Mesenchymal stem cell (in vitro differentiated cells and primary cell): Measurements from ENCODE around the gene GARIN5B.

Source experiments
- DNase-seq: peaks from one replicate; pipeline ENCODE4 v3.0.0-alpha.2; 2013
- H2AFZ ChIP-seq: one replicate; pipeline ENCODE4 v1.6.1; 2013; ENCODE audit warnings: low read depth, mild to moderate bottlenecking, control low read depth, inconsistent platforms, low read length, moderate library complexity
- H2AK5ac ChIP-seq: 2 replicates; pipeline ENCODE4 v1.6.1; 2013; ENCODE audit warnings: low read length, moderate library complexity, mild to moderate bottlenecking, inconsistent platforms; ENCODE audit not compliant: severe bottlenecking
- H2BK120ac ChIP-seq: one replicate; pipeline ENCODE4 v1.6.1; 2013; ENCODE audit warnings: low read depth, mild to moderate bottlenecking, inconsistent platforms, low read length, moderate library complexity
- H2BK12ac ChIP-seq, 2 experiments: one replicate each; pipeline ENCODE4 v1.6.1; 2013; ENCODE audit warnings: inconsistent platforms in 2 of 2, low read length in 2 of 2, mild to moderate bottlenecking in 2 of 2, moderate library complexity in 2 of 2, control low read depth in 1 of 2
- H2BK15ac ChIP-seq: one replicate; pipeline ENCODE4 v1.6.1; 2013; ENCODE audit warnings: mild to moderate bottlenecking, low read depth, inconsistent platforms; ENCODE audit not compliant: poor library complexity, severe bottlenecking
- H2BK5ac ChIP-seq: 2 replicates; pipeline ENCODE4 v1.6.1; 2013; ENCODE audit warnings: low read depth, mild to moderate bottlenecking, low read length, control low read depth, inconsistent platforms; ENCODE audit not compliant: poor library complexity, severe bottlenecking
- H3K14ac ChIP-seq, 2 experiments: one replicate each; pipeline ENCODE4 v1.6.1; 2013; ENCODE audit warnings: inconsistent platforms in 2 of 2, low read length in 2 of 2, control low read depth in 1 of 2, mild to moderate bottlenecking in 1 of 2, moderate library complexity in 1 of 2
- H3K18ac ChIP-seq, 2 experiments: one replicate each; pipeline ENCODE4 v1.6.1; 2013; ENCODE audit warnings: inconsistent platforms in 2 of 2, low read length in 2 of 2, control low read depth in 1 of 2, low read depth in 1 of 2, mild to moderate bottlenecking in 1 of 2
- H3K23ac ChIP-seq, 2 experiments: one replicate each; pipeline ENCODE4 v1.6.1; 2013; ENCODE audit warnings: inconsistent platforms in 2 of 2, low read length in 2 of 2, mild to moderate bottlenecking in 2 of 2, moderate library complexity in 2 of 2, control low read depth in 1 of 2
- H3K27ac ChIP-seq: 2 replicates; pipeline ENCODE4 v1.5.1; 2013; ENCODE audit warnings: mild to moderate bottlenecking, moderate library complexity, low read length, control low read depth, inconsistent platforms; ENCODE audit not compliant: poor library complexity, severe bottlenecking
- H3K27me3 ChIP-seq, 2 experiments: 2 replicates each; pipeline versions ENCODE4 v1.6.1 to v1.7.0; 2013; ENCODE audit warnings: low read length in 2 of 2, mild to moderate bottlenecking in 2 of 2, moderate library complexity in 2 of 2, control low read depth in 1 of 2, inconsistent platforms in 1 of 2; ENCODE audit not compliant: control insufficient read depth in 1 of 2, insufficient read depth in 1 of 2
- H3K36me3 ChIP-seq, 2 experiments: 2 replicates each; pipeline versions ENCODE4 v1.6.1 to v1.7.0; 2013; ENCODE audit warnings: low read length in 2 of 2, control low read depth in 1 of 2, inconsistent platforms in 1 of 2, low read depth in 1 of 2, mild to moderate bottlenecking in 1 of 2; ENCODE audit not compliant: insufficient read depth in 2 of 2, control insufficient read depth in 1 of 2
- H3K4ac ChIP-seq, 2 experiments: one replicate each; pipeline ENCODE4 v1.6.1; 2013; ENCODE audit warnings: inconsistent platforms in 2 of 2, low read length in 2 of 2, mild to moderate bottlenecking in 2 of 2, moderate library complexity in 2 of 2, control low read depth in 1 of 2, low read depth in 1 of 2
- H3K4me1 ChIP-seq: 2 replicates; pipeline ENCODE4 v1.6.1; 2013; ENCODE audit warnings: low read depth, low read length, control low read depth; ENCODE audit not compliant: control insufficient read depth, insufficient read depth
- H3K4me2 ChIP-seq: 2 replicates; pipeline ENCODE4 v1.6.1; 2013; ENCODE audit warnings: low read length, mild to moderate bottlenecking, inconsistent platforms; ENCODE audit not compliant: poor library complexity, severe bottlenecking
- H3K4me3 ChIP-seq, 2 experiments: 2 replicates each; pipeline versions ENCODE4 v1.5.1 to v1.7.0; 2013; ENCODE audit warnings: low read length in 2 of 2, mild to moderate bottlenecking in 2 of 2, control low read depth in 1 of 2, low read depth in 1 of 2; ENCODE audit not compliant: insufficient read depth in 1 of 2
- H3K79me1 ChIP-seq: replicated peaks from 2 replicates; pipeline ENCODE4 v1.6.1; 2013; ENCODE audit warnings: mild to moderate bottlenecking, control low read depth, low read length, inconsistent platforms; ENCODE audit not compliant: poor library complexity, severe bottlenecking
- H3K9ac ChIP-seq: 2 replicates; pipeline ENCODE4 v1.7.0; 2013; ENCODE audit warnings: mild to moderate bottlenecking, low read length, moderate library complexity
- H3K9me3 ChIP-seq: 2 replicates; pipeline ENCODE4 v1.7.0; 2013; ENCODE audit warnings: mild to moderate bottlenecking, low read length; ENCODE audit not compliant: control insufficient read depth
- H4K8ac ChIP-seq: one replicate; pipeline ENCODE4 v1.6.1; 2013; ENCODE audit warnings: inconsistent platforms, mild to moderate bottlenecking, low read length, moderate library complexity
- H4K91ac ChIP-seq: one replicate; pipeline ENCODE4 v1.6.1; 2013; ENCODE audit warnings: mild to moderate bottlenecking, low read length, inconsistent platforms
- WGBS: methylation state at CpG from one replicate; pipeline ENCODE4 v1.1.7; 2013; ENCODE audit warnings: mixed read lengths; 5-methylcytosine and 5-hydroxymethylcytosine counted together

GARIN5B gene

DNA sequence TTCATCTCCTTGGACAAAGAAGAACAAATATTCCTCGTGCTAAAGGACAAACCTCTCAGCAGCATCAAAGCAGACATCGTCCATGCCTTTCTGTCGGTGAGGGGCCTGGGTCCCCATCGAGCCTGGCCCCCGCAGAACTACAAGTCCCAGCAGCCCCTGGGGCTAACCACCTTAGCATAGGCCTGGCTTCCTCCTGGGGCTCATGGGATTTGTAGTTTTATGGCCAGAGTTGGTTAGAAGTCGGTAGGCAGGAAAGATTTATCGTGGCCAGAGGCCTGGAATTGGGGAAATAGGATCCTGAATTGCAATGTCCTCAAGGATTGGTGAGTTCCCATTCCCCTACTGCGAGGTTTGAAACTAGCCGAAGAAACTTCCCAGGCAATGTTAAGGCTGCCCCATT is 57.6 kb downstream of the GARIN5B start:
- peaks cover 11% of the 10 kb centered on the region for H3K4me1 ChIP-seq
- H4K91ac ChIP-seq = no peak overlapping the region
- no peaks in the 10 kb centered on the region for H3K9me3 ChIP-seq
- H2AK5ac ChIP-seq = no peak overlapping the region
- no peaks in the 10 kb centered on the region for H3K27me3 ChIP-seq
- 83% methylated on average over 9 of the region's 9 CpGs for WGBS
- H3K36me3 ChIP-seq = peaks cover 46 to 66% of the 10 kb centered on the region in 2 experiments
- no peak overlapping the region for H4K8ac ChIP-seq
- no peak overlapping the region for H3K18ac ChIP-seq
- H2AFZ ChIP-seq = no peak overlapping the region
- no peak overlapping the region for H3K14ac ChIP-seq
- no peaks in the 10 kb centered on the region for H3K79me1 ChIP-seq
- H2BK15ac ChIP-seq = no peak overlapping the region
- H2BK5ac ChIP-seq = no peak overlapping the region
- H3K4me2 ChIP-seq = no peak overlapping the region
- no peak overlapping the region for H3K4me3 ChIP-seq
- H2BK12ac ChIP-seq = no peak overlapping the region
- H3K23ac ChIP-seq = no peak overlapping the region
- H3K9ac ChIP-seq = no peak overlapping the region
- no peak overlapping the region for H3K27ac ChIP-seq
- no peak overlapping the region for H3K4ac ChIP-seq
- H2BK120ac ChIP-seq = no peak overlapping the region
- peak; percentile 30 for DNase-seq

- H2BK12ac ChIP-seq = no peak overlapping the region
- H2BK15ac ChIP-seq = no peak overlapping the region
- no peak overlapping the region for H2BK5ac ChIP-seq
- H3K14ac ChIP-seq = no peak overlapping the region
- no peak overlapping the region for H2AFZ ChIP-seq
- H3K36me3 ChIP-seq = peaks cover 46 to 63% of the 10 kb centered on the region in 2 experiments
- H4K8ac ChIP-seq = no peak overlapping the region
- DNase-seq = no peak
- H4K91ac ChIP-seq = no peak overlapping the region
- H3K79me1 ChIP-seq = no peaks in the 10 kb centered on the region
- no peak overlapping the region for H2AK5ac ChIP-seq
- H3K18ac ChIP-seq = no peak overlapping the region
- no peak overlapping the region for H3K4me2 ChIP-seq
- no peak overlapping the region for H3K9ac ChIP-seq
- H3K27me3 ChIP-seq = no peaks in the 10 kb centered on the region
- 89% methylated on average over 13 of the region's 14 CpGs for WGBS
- no peak overlapping the region for H3K27ac ChIP-seq
- no peak overlapping the region for H3K4me3 ChIP-seq
- H3K9me3 ChIP-seq = no peaks in the 10 kb centered on the region
- no peak overlapping the region for H3K23ac ChIP-seq
- no peak overlapping the region for H3K4ac ChIP-seq
- peaks cover 11% of the 10 kb centered on the region for H3K4me1 ChIP-seq
- H2BK120ac ChIP-seq = no peak overlapping the region
Observed at GRCh38 chr19:55304980-55305379, 58.1 kb downstream of the GARIN5B start.
